Right lobe of liver (tissue), 6 donors: ENCODE results near the gene SH3GL3. TPM values are rescaled to one million over a fixed set of nuclear protein-coding genes. Genes with fewer than 3 reads are reported as not detected.

Experiments used
- ATAC-seq, 4 donors: fragments of 200-7000 bp; cut with Tn5 transposase; one replicate each; pipeline ENCODE4 v1.9.1; 2020; ENCODE audit warnings: mild to moderate bottlenecking in 4 of 4, moderate library complexity in 4 of 4
- DNase-seq, 3 donors: peaks; one replicate each; pipeline ENCODE4 v3.0.0-alpha.2; 2020
- H3K27ac ChIP-seq, 3 donors: fragments of 200-600 bp; one replicate each; pipeline ENCODE4 v1.8.0; 2022
- H3K27me3 ChIP-seq, 2 donors: fragments of 200-600 bp; one replicate each; pipeline ENCODE4 v1.8.0; 2022
- H3K36me3 ChIP-seq, 4 donors: fragments of 200-600 bp; sonication (generic) in 1 of 4; one replicate each; pipeline versions ENCODE4 v1.5.1 to v1.8.0; 2017 to 2022; ENCODE audit warnings: control low read depth in 1 of 4
- H3K4me1 ChIP-seq, 4 donors: fragments of 200-600 bp; sonication (generic) in 1 of 4; one replicate each; pipeline versions ENCODE4 v1.5.1 to v1.8.0; 2017 to 2022; ENCODE audit warnings: control low read depth in 1 of 4
- H3K4me3 ChIP-seq, 3 donors: fragments of 200-600 bp; one replicate each; pipeline ENCODE4 v1.8.0; 2022
- H3K9me3 ChIP-seq, 4 donors: fragments of 200-600 bp; sonication (generic) in 1 of 4; one replicate each; pipeline versions ENCODE4 v1.5.1 to v1.8.0; 2017 to 2022; ENCODE audit warnings: control low read depth in 1 of 4
- CTCF ChIP-seq, 4 donors: fragments of 200-600 bp in 3 of 4; fragments of 450-650 bp in 1 of 4; IDR thresholded peaks; one replicate each; pipeline versions ENCODE4 v1.5.1 to v1.8.0; 2016 to 2022; ENCODE audit warnings: antibody characterized with exemption in 4 of 4, mild to moderate bottlenecking in 2 of 4
- POLR2A ChIP-seq: fragments of 450-650 bp; IDR thresholded peaks from one replicate; pipeline ENCODE4 v1.6.1; 2017; ENCODE audit warnings: antibody characterized with exemption, mild to moderate bottlenecking
- WGBS: methylation state at CpG from one replicate; pipeline ENCODE4 v1.1.6; 2018; ENCODE audit warnings: low coverage, low lambda C conversion rate; ENCODE audit not compliant: insufficient coverage; ENCODE audit errors: missing lambda C conversion rate; 5-methylcytosine and 5-hydroxymethylcytosine counted together
- intact Hi-C, 2 donors: fragments of 100-400 bp; cut with DNase I; formaldehyde crosslinking; loops; one replicate each; pipeline versions ENCODE4 v1.11.2 to v1.14.1; 2022
- total RNA-seq, 6 experiments: library from RNA; depleted of rRNA in 2 of 6; stranded (reverse); fragments of >200 nt in 2 of 6; fragmentation: NEBNext Ultra II Directional in 3 of 6; extraction: Animal tissue kit (Norgen Biotek cat#: 25700) in 3 of 6; gene quantifications; one replicate each; pipeline versions ENCODE4 v1.1.0 to v1.2.4, GENCODE V29; 2016 to 2023
- donor health status: DM: no; HTN: yes; CAD: no.
- donor health status: DM: no; HTN: no; CAD: no.
- donor health status: DM: no; HTN: no; CAD: no.
- donor health status: DM: no; HTN: yes; CAD: no.
- donor health status: DM: no; HTN: yes; CAD: no.

SH3GL3 gene
- total RNA-seq, 6 experiments from 2014 or later, result not detected

GRCh38 chr15:83413054-83413719 is 34.0 kb upstream of the SH3GL3 start:
- Histone ChIP-seq H3K4me1 (no peaks in the 10 kb centered on the region), H3K9me3 (no peaks in the 10 kb centered on the region), H3K27me3 (no peaks in the 10 kb centered on the region), H3K4me3 (no peak overlapping the region), H3K36me3 (no peaks in the 10 kb centered on the region), H3K27ac (no peak overlapping the region)
- TF ChIP-seq CTCF (IDR thresholded peaks at IDR 0.05) (no peak), POLR2A (no peak)
- WGBS, result 55% methylated on average over 5 of the region's 7 CpGs
- DNase-seq (no peak), ATAC-seq (no peak)
- intact Hi-C loops, result no loop called here

GRCh38 chr15:83422081-83422480 is 25.1 kb upstream of the SH3GL3 start:
- TF ChIP-seq POLR2A, result no peak
- no peak for TF ChIP-seq CTCF (IDR thresholded peaks at IDR 0.05)
- no peak overlapping the region for H3K4me3 ChIP-seq
- intact Hi-C loops, result no loop called here
- DNase-seq (no peak), ATAC-seq (no peak)
- no peaks in the 10 kb centered on the region for H3K27me3 ChIP-seq
- 31% methylated on average over 4 of the region's 4 CpGs for WGBS
- no peaks in the 10 kb centered on the region for H3K36me3 ChIP-seq
- H3K9me3 ChIP-seq, result no peaks in the 10 kb centered on the region
- H3K27ac ChIP-seq, result no peak overlapping the region
- H3K4me1 ChIP-seq, result no peaks in the 10 kb centered on the region

GRCh38 chr15:83422541-83422940 is 24.6 kb upstream of the SH3GL3 start:
- intact Hi-C loops, result no loop called here

GRCh38 chr15:83424101-83424500 is 23.0 kb upstream of the SH3GL3 start:
- 56% methylated on average over 6 of the region's 6 CpGs for WGBS
- intact Hi-C loops, result no loop called here

More at GRCh38 chr15:83422541-83422940, 24.6 kb upstream of the SH3GL3 start:
- Histone ChIP-seq H3K4me1 (no peaks in the 10 kb centered on the region), H3K27ac (no peak overlapping the region), H3K9me3 (no peaks in the 10 kb centered on the region), H3K27me3 (no peaks in the 10 kb centered on the region), H3K4me3 (no peak overlapping the region), H3K36me3 (no peaks in the 10 kb centered on the region)
- DNase-seq, result no peak
- WGBS, result 40% methylated on average over 1 of the region's 2 CpGs
- TF ChIP-seq CTCF (IDR thresholded peaks at IDR 0.05), result no peak
- no peak for ATAC-seq

More at GRCh38 chr15:83424101-83424500, 23.0 kb upstream of the SH3GL3 start:
- no peaks in the 10 kb centered on the region for H3K27me3 ChIP-seq
- no peaks in the 10 kb centered on the region for H3K9me3 ChIP-seq
- ATAC-seq (no peak), DNase-seq (no peak)
- no peaks in the 10 kb centered on the region for H3K4me1 ChIP-seq
- H3K36me3 ChIP-seq, result no peaks in the 10 kb centered on the region
- TF ChIP-seq CTCF (IDR thresholded peaks at IDR 0.05) (no peak), POLR2A (no peak)
- no peak overlapping the region for H3K4me3 ChIP-seq
- no peak overlapping the region for H3K27ac ChIP-seq
